Measurements from ENCODE around the gene ACOT11.

DNA sequence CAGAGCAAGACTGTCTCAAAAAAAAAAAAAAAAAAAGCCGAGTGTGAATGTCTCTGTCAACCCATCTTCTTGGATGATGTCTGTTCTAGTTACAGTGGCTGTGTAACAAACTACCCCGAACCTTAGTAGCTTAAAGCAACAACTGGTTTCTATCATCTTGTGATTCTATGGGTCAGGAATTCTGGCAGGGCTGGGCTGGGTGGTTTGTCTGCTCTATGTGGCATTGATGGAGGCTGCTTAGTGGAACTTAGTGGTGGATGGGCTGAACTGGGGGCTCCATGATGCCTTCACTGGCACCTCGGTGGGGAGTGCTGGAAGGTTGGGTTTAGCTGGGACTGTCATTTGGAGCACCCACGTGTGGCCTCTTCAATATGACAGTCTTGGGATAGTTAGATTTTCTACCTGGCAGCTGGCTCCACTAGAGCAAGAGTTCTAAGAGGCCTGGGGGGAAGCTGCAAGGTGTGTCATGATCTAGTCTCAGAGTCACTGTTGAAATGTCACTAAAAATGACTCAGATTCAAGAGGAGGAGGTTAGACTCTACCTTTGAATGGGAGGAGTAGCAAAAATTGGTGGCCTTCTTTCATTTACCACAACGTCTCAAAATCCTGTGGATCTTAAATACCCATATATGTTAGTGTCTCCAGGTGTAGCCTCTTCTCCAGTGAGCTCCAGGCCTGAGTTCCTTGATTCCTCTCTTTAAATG, 18.6 kb downstream of the ACOT11 start:
- TF ChIP-seq, protein P1, sequence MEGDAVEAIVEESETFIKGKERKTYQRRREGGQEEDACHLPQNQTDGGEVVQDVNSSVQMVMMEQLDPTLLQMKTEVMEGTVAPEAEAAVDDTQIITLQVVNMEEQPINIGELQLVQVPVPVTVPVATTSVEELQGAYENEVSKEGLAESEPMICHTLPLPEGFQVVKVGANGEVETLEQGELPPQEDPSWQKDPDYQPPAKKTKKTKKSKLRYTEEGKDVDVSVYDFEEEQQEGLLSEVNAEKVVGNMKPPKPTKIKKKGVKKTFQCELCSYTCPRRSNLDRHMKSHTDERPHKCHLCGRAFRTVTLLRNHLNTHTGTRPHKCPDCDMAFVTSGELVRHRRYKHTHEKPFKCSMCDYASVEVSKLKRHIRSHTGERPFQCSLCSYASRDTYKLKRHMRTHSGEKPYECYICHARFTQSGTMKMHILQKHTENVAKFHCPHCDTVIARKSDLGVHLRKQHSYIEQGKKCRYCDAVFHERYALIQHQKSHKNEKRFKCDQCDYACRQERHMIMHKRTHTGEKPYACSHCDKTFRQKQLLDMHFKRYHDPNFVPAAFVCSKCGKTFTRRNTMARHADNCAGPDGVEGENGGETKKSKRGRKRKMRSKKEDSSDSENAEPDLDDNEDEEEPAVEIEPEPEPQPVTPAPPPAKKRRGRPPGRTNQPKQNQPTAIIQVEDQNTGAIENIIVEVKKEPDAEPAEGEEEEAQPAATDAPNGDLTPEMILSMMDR (optimal IDR thresholded peaks at IDR 0.05 in 1 of 3, IDR thresholded peaks at IDR 0.05 in 1 of 3, conservative IDR thresholded peaks at IDR 0.05 in 1 of 3; ENCODE audit: extremely low read depth in 1 of 3, insufficient read depth in 2 of 3, low read length in 3 of 3): no peak
- TF ChIP-seq EZH2 (IDR thresholded peaks at IDR 0.05; ENCODE audit: low read length): no peak
